GM19468 (cell line): ENCODE data around the gene B3GALT5.

Experiments
- ATAC-seq: cut with Tn5 transposase; IDR thresholded peaks from one replicate; pipeline ENCODE4 v1.9.1; 2021; ENCODE audit warnings: mild to moderate bottlenecking, moderate library complexity, moderate number of reproducible peaks; ENCODE audit not compliant: unreplicated experiment; ENCODE audit errors: extremely low read depth

Gene B3GALT5

DNA sequence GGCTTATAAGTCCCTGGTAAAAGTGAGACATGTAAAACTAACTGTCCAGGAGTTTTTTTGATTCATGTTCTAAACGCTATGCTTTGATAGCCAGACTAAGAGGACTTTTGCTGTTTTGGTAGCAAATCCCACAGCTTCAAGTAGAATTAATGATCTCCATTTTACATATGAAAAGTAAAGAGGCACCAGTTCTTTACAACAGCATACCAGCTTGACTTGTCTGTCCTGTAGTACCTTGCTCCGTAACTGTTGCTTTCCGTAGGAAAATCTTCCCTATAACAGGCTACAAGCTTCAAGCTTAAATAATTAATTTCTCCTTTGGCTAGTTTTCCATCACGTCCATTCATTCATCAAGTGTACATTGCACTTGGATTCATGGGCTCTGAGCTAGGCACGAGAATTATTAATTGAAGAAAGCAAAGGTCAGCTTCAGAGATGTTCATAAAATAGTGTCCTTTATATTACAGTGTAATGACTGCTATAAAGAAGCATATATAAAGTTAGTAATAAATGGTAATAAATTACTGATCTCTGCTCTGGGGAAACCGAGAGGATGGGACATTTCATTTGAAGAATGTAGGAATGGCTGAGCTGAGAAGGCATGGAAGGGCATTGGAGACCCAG is 29.2 kb downstream of the B3GALT5 start:
- no peak for ATAC-seq

DNA sequence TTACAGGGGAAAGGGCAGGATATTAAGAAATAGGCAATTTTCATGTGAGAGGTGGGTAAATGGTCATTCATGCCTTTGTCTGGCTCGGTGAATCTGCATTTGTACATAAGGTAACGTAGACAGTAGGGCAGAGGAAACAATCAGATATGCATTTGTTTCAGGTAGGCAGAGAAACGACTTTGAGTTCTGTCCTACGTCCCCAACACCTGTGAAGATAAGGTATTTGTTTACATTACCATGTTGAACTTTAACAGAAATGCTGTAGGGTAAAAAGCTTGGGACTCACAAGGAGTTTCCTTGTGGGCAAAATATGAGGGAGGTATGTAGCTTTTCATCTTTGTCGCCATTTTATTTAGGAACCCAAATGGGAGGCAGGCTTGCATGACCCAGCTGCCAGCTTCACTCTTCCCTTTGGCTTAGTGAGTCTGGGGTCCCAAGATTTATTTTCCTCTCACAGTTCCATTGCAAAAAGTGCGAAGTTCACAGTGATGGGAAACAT is 31.4 kb downstream of the B3GALT5 start:
- no peak for ATAC-seq

DNA sequence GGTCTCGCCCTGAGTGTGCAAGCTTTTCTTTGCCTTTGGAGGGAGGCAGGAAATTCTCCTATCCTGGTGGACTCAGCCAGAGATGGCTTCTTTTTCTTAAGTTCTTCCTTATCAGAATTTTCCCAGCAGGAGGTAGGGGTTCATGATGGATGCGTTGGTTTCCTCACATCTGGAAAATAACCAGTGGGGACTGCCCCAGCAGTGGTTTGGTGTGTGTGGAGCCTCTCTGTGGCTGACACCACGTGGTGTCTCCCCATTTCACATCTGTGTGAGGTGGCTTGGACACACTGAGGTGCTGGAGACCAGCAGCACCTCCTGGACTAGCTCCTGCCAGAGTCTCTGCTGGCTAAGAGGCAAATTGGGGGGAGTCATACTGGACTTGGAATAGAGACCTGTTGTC is 32.6 kb downstream of the B3GALT5 start:
- no peak for ATAC-seq

DNA sequence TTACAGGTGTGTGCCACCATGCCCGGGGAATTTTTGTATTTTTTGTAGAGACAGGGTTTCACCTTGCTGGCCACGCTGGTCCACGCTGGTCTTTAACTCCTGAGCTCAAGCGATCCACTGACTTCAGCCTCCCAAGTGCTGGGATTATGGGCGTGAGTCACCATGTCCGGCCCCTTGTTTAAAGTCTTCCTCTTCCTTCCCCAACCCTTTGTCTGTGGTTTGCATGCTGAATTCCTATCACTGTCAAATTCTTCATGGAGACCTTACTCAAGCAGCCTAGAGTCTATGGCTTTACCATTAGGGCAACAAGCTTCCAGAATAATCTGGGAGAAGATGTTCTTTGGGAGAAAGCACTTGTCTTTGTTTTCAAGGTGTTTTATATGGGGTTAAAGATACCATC is 34.7 kb downstream of the B3GALT5 start:
- no peak for ATAC-seq

DNA sequence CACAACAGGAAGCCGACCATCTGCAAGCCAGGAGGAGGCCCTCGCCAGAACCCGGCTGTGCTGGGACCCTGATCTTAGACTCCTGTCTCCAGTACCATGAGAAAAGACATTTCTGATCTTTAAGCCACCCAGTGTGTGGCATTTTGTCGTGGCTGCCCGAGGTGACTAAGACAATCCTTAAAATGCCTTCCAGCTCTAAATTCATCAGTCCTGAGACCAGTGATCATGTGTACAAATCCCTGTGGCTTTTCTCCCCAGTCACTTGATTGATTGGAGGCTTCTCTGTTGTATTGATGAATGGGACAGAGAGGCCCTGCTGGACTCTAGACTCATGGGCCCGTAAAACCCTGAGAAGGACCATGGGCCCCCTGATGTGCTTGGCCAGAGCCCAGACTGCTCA is 36.1 kb downstream of the B3GALT5 start:
- ATAC-seq, result no peak

DNA sequence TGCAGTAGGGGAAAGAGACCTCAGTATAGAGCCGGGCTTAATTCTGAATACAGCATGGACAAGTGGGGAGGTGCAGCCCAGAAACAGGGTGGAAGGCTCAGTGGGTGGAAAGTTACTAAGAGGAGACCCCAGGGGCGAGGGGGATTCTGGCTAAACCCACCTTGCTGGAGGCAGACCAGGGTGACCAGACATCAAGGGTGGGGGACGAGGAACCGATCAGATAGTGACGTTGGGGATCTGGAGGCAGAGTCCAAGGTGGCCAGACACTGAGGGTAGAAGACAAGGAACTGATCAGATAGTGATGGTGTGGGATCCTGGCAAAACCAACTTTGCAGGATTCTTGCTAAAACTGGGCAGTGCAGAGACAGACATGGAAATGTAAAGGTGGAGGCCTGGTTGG is 36.8 kb downstream of the B3GALT5 start:
- no peak for ATAC-seq

DNA sequence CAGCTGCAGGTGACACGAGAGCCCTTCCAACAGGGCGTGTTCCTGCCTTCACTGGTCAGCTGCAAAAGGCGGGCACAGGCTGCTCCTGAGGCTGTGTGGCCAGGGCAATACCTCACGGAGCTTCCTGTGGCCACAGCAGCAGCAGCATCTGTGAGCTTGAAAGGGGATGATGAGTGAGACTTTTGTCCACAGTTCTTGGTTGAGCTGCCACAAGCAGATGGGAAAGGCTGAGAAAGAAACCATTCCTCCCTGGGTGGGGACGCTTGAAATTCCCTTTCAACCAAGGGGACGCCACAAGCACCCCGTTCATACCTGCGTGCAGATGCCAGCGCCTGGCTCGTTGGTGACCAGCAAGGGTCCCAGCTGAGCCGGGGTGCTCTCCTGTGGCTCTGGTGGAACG is 37.6 kb downstream of the B3GALT5 start:
- ATAC-seq, result no peak

DNA sequence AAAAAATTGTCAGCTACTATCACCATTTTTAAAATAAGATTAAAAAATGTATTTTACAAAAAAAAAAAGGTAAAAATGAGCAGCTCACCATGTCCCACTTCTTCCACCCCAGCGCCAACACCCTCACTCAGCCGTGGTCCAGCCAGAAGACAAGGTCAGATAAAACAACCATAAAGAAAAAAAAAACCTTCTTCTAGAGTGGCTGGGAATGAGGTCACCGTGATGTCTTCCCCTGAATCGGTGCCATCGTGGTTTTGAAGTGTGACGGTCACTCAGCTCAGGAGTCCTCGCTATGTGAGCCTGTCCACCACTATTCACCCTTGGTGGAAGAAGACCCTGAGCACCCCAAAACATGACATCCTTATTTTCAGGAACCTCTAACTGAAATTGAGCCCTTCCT is 38.1 kb downstream of the B3GALT5 start:
- ATAC-seq, result no peak

DNA sequence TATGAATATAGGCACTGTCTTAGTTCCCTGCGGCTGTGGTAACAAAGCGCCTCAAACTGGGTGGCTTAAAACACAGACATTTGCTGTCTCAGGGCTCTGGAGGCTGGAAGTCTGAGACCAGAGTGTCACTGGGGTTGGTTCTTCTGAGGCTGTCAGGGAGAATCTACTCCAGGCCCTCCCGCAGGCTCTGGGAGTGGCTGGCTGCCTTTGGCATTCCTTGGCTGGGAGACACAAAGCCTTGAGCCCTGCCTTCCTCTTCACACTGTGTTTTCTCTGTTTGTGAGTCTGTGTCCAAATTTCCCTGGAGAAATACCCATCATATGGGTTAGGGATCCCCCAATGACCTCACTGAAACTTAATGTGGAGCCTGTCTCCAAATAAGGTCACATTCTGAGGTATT is 38.5 kb downstream of the B3GALT5 start:
- no peak for ATAC-seq

DNA sequence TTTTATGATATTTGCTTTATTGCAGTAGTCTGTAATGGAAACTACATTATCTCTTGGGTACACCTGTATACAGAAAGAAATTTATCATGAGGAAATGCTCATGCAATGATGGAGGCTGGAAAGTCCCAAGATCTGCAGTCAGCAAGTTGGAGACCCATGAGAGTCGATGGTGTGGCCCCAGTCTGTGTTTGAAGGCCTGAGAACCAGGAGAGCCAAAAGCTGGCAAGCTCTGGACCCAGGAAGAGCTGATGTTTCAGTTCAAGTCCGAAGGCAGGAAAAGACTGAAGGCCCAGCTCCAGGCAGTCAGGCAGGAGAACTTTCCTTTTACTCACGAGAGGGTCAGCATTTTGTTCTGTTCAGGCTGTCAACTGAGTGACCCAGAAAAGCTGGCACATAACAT is 42.2 kb downstream of the B3GALT5 start:
- ATAC-seq, result no peak

DNA sequence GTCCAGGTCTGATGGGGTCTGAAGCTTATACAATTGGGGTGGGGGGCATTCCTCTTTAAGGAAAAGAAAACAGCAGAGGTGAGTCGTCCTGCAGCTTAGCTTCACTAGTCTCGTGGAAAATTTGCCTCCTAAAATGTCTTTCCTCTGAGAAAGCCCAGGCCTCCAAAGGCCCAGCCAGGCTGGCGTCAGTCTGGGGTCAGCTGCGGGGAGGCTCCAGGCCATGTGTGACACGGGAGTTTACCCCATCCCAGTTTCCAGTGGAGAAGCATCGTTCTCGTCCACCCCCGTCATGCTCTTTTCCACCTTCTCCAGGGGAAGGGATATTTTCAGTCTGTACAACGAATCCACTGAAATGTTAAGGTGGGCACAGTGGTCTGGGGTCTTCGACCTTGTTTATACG is 42.8 kb downstream of the B3GALT5 start:
- ATAC-seq, result no peak

DNA sequence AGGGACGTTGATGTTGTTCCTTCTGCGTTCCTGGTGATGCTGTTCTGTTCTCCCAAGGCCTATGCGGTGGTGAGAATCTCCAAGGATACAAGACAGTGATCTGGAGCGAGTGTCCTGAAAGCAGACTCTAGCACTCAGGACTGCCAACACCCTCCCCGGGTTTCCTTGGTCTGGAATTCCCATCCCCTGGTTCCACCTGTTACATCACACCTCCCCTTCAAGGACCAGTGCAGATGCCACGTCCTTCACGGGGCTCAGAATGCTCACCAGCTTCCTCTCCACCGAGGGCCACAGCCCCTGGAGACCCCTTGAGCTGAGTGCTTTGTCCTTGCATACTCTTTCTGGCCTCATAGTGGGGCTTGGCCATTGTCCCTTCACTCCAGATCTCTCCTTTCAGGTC is 43.5 kb downstream of the B3GALT5 start:
- no peak for ATAC-seq

DNA sequence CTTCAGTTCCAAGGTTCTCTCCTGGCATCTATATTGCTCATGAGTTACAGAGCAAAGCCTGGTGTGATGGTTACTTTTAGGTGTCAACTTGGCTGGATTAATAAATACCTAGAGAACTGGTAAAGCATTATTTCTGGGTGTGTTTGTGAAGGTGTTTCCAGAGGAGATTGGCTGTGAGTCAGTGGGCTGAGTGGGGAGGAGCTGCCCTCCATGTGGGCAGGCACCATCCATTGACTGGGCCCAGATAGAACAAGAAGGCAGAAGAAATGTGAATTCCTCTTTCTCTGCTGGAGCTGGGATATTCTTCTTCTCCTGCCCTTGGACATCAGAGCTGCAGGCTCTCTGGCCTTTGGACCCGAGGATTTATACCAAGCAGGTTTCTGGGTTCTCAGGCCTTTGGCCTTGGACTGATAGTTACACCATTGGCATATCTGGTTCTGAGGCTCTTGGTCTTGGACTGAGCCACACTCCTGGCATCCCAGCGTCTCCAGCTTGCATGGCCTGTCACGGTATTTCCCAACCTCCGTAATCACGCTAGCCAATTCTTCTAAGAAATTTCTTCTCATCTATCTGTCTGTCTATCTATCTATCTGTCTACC is 44.5 kb downstream of the B3GALT5 start:
- ATAC-seq, result no peak

DNA sequence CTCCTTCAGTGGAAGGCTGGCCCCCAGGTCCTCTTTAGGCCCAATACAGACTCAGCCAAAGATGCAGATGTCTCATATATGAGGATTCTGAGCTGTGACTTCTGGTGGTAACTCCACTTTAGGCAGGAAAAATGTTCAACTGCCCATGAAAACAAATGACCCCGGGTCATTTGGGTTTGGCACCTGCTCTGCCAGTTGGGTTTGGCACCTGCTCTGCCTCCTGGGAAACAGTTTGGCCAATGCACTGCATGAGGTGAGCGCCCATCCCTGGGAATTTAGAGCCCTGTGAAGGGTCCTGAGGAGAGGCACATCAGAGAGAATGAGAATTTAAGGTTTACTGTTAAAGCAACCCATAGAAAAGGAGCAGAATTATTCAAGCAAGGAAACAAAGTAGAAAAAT is 45.3 kb downstream of the B3GALT5 start:
- ATAC-seq, result no peak

DNA sequence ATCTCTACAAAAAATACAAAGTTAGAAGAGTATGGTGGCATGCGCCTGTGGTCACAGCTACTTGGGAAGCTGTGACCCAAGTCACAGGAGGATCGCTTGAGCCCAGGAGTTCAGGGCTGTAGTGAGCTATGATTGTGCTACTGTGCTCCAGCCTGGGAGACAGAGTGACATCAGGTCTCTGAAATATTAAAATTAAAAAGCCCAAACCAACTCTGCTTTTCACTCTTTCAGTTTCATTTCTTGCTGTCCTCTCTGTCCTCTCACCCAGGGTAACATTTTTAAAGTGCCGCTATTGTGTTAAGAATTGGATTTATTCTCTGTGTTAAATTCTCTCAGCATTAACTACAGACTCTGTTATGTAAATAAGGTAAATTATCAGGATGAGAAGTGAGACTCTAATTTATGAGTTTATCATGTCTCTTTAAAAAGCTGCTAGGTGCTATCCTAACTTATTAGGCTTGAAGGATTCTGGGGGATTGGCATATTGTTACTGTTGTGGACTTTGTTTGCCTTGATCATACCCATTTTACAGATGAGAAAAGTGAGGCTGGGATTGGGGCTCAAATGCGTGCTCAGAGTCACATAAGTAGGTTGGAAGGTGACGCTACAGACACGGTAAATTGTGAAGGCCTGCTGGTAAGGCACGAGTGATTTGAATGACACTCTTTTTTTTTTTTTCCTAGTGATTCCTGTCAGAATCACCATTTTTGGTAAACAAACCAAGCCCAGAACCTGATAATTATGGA is 46.5 kb downstream of the B3GALT5 start:
- no peak for ATAC-seq

DNA sequence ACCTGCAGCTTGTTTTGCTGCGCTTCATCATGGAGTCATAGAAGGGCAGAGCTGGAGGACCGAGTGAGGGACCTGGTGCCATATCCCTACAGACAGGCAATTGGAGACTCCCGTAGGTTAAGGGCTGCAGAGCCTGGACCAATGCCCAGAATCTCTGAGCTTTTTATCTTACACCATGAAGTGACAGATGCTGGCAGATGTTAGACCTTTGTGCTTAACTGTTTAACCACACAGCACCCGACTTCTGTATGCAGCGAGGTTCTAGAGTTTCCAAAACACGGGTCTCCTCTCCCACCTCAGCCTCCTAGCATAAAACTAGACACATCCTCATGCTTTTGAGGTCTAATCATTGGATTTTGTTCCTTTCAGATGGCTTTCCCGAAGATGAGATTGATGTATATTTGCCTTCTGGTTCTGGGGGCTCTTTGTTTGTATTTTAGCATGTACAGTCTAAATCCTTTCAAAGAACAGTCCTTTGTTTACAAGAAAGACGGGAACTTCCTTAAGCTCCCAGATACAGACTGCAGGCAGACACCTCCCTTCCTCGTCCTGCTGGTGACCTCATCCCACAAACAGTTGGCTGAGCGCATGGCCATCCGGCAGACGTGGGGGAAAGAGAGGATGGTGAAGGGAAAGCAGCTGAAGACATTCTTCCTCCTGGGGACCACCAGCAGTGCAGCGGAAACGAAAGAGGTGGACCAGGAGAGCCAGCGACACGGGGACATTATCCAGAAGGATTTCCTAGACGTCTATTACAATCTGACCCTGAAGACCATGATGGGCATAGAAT is 47.6 kb downstream of the B3GALT5 start:
- ATAC-seq, result no peak

DNA sequence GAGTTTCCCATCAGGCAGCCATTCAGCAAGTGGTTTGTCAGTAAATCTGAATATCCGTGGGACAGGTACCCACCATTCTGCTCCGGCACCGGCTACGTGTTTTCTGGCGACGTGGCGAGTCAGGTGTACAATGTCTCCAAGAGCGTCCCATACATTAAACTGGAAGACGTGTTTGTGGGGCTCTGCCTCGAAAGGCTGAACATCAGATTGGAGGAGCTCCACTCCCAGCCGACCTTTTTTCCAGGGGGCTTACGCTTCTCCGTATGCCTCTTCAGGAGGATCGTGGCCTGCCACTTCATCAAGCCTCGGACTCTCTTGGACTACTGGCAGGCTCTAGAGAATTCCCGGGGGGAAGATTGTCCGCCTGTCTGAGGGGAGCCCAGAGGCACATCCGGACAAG is 48.4 kb downstream of the B3GALT5 start:
- no peak for ATAC-seq

DNA sequence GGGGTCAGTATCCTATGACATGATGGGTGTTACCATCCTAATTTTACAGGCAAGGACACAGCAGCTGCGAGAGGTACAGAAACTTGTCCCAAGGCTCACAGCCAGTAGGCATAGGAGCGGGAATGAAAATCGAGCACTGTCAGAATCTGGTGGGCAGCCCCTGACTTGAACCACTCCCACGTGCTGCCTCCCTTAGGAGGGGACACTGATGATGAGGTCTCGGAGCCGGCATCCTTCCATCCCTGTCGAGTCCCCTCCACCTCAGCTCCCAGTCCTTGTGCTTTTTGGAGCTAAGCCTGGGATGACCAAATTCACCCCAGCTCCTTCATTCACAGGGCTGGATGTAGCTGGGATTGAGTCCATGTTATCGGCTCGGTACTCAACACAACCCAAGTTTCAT is 49.0 kb downstream of the B3GALT5 start:
- no peak for ATAC-seq

DNA sequence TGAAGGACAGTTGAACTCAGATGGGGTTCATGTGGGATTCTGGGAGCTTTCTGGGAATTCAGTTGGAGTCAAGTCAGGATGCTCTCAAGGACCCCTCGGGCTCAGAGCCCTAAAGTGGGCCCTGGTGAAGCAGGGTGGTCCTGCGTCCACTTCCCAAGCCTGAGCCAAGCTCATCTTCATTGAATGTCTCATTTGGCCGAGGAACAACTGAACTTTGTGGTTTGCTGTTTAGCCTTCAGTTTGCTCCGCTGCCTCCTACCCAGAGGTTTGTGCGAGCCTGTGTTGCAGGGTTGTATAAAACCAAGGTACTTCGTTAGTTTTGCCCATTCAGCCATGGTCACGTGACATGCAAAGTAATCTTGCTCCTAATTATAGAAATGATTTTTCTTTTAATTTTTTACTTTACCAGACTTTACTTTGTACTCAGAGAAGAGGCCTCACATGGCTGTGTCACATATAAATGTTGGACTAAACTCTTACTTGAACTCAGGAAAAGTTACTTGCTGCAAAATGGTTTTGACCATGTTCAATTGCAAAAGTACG is 49.7 kb downstream of the B3GALT5 start:
- ATAC-seq, result no peak

DNA sequence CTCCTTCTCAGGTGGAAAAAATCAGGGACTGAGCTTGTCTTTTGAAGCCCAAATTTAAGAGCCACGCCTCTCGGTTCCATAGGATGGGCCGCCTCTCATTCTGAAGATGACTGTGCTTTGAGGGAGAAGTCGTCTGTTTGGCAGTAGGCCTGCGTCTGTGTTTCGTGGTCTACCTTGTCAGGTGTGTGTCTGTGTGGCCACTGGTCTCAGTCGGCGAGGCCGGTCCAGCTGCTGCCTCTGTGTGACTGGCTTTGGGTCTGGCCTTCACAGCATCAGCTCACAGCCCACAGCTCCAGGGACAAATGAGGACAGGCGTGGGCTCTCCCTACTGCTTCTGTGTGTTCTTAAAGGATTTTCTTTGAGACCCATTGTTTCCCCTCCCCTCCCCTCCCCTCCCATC is 50.3 kb downstream of the B3GALT5 start:
- ATAC-seq, result no peak
